ENCODE results near the gene SLC27A5. TPM values are rescaled to one million over a fixed set of nuclear protein-coding genes. Genes with fewer than 3 reads are reported as not detected.
"Not testable (repeated sequence)": the region's sequence is repeated elsewhere in the genome, so short reads cannot be mapped to it uniquely, and the experiment has no call there.

The SLC27A5 gene
- total RNA-seq, 5 donors from 2014 or later (not counting 1 experiment from before 2014, with no cell fraction given): 8.4 to 18.3 (median 14.6) TPM

DNA sequence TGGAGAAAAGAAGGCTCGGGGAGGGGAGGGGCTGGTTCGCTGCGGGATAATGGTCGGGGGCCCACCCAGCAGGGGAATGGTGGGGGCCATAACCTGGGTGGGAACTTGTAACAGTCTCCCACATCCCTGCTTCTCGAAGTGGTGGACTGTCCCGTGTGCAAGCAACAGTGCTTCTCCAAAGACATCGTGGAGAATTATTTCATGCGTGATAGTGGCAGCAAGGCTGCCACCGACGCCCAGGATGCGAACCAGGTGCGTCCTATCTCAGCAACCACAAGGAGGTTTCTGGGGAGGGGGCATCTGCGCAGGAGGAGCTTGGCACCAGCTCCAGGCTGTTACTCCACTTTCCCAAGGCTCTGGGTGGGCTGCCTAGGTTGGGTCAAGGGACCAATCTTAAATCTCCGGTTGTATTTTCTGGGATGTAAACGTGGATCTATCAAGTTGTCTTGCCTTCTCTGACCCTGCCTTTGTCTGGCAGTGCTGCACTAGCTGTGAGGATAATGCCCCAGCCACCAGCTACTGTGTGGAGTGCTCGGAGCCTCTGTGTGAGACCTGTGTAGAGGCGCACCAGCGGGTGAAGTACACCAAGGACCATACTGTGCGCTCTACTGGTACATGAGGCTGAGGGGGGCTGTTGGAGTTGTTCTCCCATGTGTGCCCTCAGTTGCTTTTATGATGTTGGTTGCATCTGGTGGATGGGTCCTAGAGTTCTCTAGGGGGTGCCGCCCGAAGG is 33.7 kb upstream of the SLC27A5 start:
- peak in 1 of 35 experiments; percentile 28 for DNase-seq
- Mint-ChIP-seq H3K4me1 (peaks cover 36 to 43% (median 38%) of the 10 kb centered on the region in 3 donors), H3K4me3 (peak overlapping the region; percentile 90 to 91 (median 90)), H3K9me3 (no peaks in the 10 kb centered on the region), H3K36me3 (peaks cover 28% of the 10 kb centered on the region), H3K27me3 (no peaks in the 10 kb centered on the region), H3K27ac (peak overlapping the region; percentile 85 to 89)
- no peak for ATAC-seq (replicated peaks in 1 of 4)
- H3K27ac ChIP-seq (ENCODE audit: low read length): peak overlapping the region; percentile 44
- H3K4me1 ChIP-seq (ENCODE audit: control insufficient read depth in 1 of 2, extremely low read depth in 1 of 2, insufficient read depth in 2 of 2, low read length in 2 of 2): peaks cover 12 to 53% of the 10 kb centered on the region in 2 experiments
- peaks cover 18 to 44% of the 10 kb centered on the region in 2 donors for H3K36me3 ChIP-seq (ENCODE audit: control insufficient read depth in 2 of 2, extremely low read depth in 1 of 2, insufficient read depth in 1 of 2, low read length in 1 of 2)
- CTCF ChIA-PET: no interaction called here
- H3K4me3 ChIP-seq (ENCODE audit: control insufficient read depth in 1 of 2, extremely low read depth in 1 of 2, low read length in 1 of 2): peak overlapping the region; percentile 70 to 89
- H3K27me3 ChIP-seq (replicated peaks in 1 of 2; ENCODE audit: control insufficient read depth in 2 of 2, extremely low read depth in 1 of 2, insufficient read depth in 2 of 2, low read length in 1 of 2): peaks cover 0 to 9% of the 10 kb centered on the region in 2 experiments
- WGBS (ENCODE audit: insufficient coverage): 7% methylated on average over 12 of the region's 21 CpGs
- H3K9me3 ChIP-seq: no peaks in the 10 kb centered on the region
- POLR2A ChIA-PET: interaction anchor here in 1 of 2 donors (0.9 kb wide), 1 partner anchor 9 kb away, joined by 3 read pairs; the partner anchor contains the start of gene CHMP2A

DNA sequence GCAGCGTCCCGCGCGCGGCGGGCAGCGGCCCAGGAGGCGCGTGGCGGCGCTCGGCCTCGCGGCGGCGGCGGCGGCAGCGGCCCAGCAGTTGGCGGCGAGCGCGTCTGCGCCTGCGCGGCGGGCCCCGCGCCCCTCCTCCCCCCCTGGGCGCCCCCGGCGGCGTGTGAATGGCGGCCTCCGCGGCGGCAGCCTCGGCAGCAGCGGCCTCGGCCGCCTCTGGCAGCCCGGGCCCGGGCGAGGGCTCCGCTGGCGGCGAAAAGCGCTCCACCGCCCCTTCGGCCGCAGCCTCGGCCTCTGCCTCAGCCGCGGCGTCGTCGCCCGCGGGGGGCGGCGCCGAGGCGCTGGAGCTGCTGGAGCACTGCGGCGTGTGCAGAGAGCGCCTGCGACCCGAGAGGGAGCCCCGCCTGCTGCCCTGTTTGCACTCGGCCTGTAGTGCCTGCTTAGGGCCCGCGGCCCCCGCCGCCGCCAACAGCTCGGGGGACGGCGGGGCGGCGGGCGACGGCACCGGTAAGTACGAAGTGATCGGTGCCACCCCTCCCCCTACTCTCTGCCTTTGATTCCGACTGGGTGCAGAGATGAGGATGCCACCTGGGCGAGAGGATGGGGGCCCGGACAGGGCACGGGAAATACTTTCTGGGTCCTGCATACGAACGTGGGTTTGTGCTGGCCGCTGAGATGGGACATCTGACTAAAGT is 32.9 kb upstream of the SLC27A5 start:
- H3K27ac ChIP-seq (ENCODE audit: low read length): peak overlapping the region; percentile 44
- ChIA-PET POLR2A (interaction anchor here in 1 of 2 donors (0.5 to 1.4 kb wide), 3 partner anchors 10 to 84 kb away, joined by 3 to 6 read pairs (median 3); partner anchors contain the start of genes CHMP2A and ZBTB45), CTCF (interaction anchor here in 1 of 2 donors (1.0 to 1.9 kb wide), 4 partner anchors 10 to 31 kb away, joined by 3 to 13 read pairs (median 4); partner anchors contain the start of genes CHMP2A and ZBTB45)
- WGBS (ENCODE audit: insufficient coverage): under 1% methylated on average over 69 of the region's 92 CpGs
- ATAC-seq (replicated peaks in 1 of 4) (peak; percentile 53 to 67 (median 62)), DNase-seq (peak in 27 of 35 experiments; percentile 55 to 90 (median 75))
- Mint-ChIP-seq H3K4me3 (peak overlapping the region; percentile 90 to 95 (median 91)), H3K9me3 (no peaks in the 10 kb centered on the region), H3K27ac (peak overlapping the region; percentile 85 to 89), H3K36me3 (peaks cover 24% of the 10 kb centered on the region), H3K27me3 (no peaks in the 10 kb centered on the region), H3K4me1 (peaks cover 36 to 41% (median 36%) of the 10 kb centered on the region in 3 donors)
- no peaks in the 10 kb centered on the region for H3K9me3 ChIP-seq
- peaks cover 13 to 37% of the 10 kb centered on the region in 2 donors for H3K36me3 ChIP-seq (ENCODE audit: control insufficient read depth in 2 of 2, extremely low read depth in 1 of 2, insufficient read depth in 1 of 2, low read length in 1 of 2)
- H3K4me1 ChIP-seq (ENCODE audit: control insufficient read depth in 1 of 2, extremely low read depth in 1 of 2, insufficient read depth in 2 of 2, low read length in 2 of 2): peaks cover 12 to 52% of the 10 kb centered on the region in 2 experiments
- peak overlapping the region; percentile 70 to 89 for H3K4me3 ChIP-seq (ENCODE audit: control insufficient read depth in 1 of 2, extremely low read depth in 1 of 2, low read length in 1 of 2)
- peaks cover 0 to 12% of the 10 kb centered on the region in 2 experiments for H3K27me3 ChIP-seq (replicated peaks in 1 of 2; ENCODE audit: control insufficient read depth in 2 of 2, extremely low read depth in 1 of 2, insufficient read depth in 2 of 2, low read length in 1 of 2)

DNA sequence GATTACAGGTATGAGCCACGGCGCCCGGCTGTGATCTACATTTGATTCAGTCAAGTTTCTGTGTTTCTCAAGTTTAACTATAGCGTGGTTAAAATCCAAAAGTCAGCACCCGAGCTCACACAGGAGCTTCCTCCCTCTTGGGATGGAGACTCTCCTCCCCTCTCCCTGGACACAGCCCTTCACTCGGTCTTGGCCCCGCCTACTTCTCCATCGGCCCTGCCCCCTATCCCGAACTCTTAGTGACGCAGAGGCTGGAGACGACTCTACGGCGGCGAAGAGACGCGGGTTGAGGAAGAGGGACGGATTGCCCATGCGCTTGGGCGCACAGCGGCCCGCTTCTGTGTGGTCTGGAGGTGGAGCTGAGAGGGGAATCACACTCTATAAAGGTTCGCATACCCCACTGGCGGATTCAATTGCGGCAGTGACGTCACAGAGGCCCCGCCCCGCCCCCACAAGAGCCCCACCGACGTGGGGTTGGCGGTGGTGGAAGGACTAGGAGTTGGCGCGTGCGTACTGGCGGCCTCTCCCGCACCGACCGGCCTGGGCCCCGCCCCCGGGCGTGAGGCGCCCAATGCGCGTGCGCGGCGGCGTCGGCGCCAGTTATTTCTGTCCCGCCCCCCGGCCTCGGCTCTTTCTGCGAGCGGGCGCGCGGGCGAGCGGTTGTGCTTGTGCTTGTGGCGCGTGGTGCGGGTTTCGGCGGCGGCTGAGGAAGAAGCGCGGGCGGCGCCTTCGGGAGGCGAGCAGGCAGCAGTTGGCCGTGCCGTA is 32.2 kb upstream of the SLC27A5 start, which contains the start of gene TRIM28:
TSS of gene TRIM28 (plus strand) at position 239 of the 765 bp plus-strand sequence. CDS start 694 bp downstream, outside the sequence.
- POLR2A ChIA-PET: interaction anchor here in 1 of 2 donors (0.5 to 1.4 kb wide), 3 partner anchors 15 to 83 kb away, joined by 3 to 6 read pairs (median 3); partner anchors contain the start of genes UBE2M and ZBTB45
- Histone ChIP-seq H3K36me3 (ENCODE audit: control insufficient read depth in 2 of 2, extremely low read depth in 1 of 2, insufficient read depth in 1 of 2, low read length in 1 of 2) (peaks cover 6 to 30% of the 10 kb centered on the region in 2 donors), H3K4me1 (ENCODE audit: control insufficient read depth in 1 of 2, extremely low read depth in 1 of 2, insufficient read depth in 2 of 2, low read length in 2 of 2) (peaks cover 12 to 45% of the 10 kb centered on the region in 2 experiments), H3K27ac (ENCODE audit: low read length) (peak within 1 kb of the TSS; percentile 97), H3K9me3 (no peaks in the 10 kb centered on the region), H3K27me3 (replicated peaks in 1 of 2; ENCODE audit: control insufficient read depth in 2 of 2, extremely low read depth in 1 of 2, insufficient read depth in 2 of 2, low read length in 1 of 2) (peaks cover 0 to 19% of the 10 kb centered on the region in 2 experiments), H3K4me3 (ENCODE audit: control insufficient read depth in 1 of 2, extremely low read depth in 1 of 2, low read length in 1 of 2) (peak within 1 kb of the TSS; percentile 70 to 89)
- no peaks in the 10 kb centered on the region for H3K9me3 Mint-ChIP-seq
- 1% methylated on average over 51 of the region's 73 CpGs for WGBS (ENCODE audit: insufficient coverage)
- peaks cover 19% of the 10 kb centered on the region for H3K36me3 Mint-ChIP-seq
- DNase-seq (peak; percentile 99 to 100 (median 100)), ATAC-seq (replicated peaks in 1 of 4) (peak; percentile 85 to 89 (median 86))
- CTCF ChIA-PET: interaction anchor here in 1 of 2 donors (1.0 to 1.9 kb wide), 4 partner anchors 11 to 30 kb away, joined by 3 to 13 read pairs (median 4); partner anchors contain the start of genes CHMP2A and ZBTB45
- peak within 1 kb of the TSS; percentile 90 to 95 (median 91) for H3K4me3 Mint-ChIP-seq
- H3K27me3 Mint-ChIP-seq: no peaks in the 10 kb centered on the region
- H3K27ac Mint-ChIP-seq: peak within 1 kb of the TSS; percentile 98
- H3K4me1 Mint-ChIP-seq: peaks cover 36 to 44% (median 39%) of the 10 kb centered on the region in 3 donors

DNA sequence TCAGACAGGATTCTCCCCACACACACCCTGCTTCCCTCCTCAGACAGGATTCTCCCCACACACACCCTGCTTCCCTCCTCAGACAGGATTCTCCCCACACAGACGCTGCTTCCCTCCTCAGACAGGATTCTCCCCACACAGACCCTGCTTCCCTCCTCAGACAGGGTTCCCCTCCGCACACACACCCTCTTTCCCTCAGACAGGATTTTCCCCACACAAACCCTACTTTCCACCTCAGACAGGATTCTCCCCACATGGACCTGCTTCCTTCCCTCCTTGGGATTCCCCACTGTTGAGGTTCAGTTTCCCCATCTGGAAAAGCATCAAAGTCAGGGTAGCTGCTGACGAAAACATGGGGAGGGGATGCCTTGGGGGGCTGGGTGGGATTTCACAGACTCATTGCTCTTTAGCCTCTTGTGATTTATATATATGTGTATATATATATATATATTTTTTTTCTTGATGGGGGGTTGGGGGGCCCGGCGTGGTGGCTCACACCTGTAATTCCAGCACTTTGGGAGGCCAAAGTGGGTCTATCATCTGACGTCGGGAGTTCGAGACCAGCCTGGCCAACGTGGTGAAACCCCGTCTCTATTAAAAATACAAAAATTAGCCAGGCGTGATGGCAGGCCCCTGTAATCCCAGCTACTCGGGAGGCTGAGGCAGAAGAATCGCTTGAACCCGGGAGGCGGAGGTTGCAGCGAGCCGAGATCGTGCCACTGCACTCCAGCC is 31.0 kb upstream of the SLC27A5 start:
- H3K36me3 ChIP-seq (ENCODE audit: control insufficient read depth in 2 of 2, extremely low read depth in 1 of 2, insufficient read depth in 1 of 2, low read length in 1 of 2): peaks cover 3 to 18% of the 10 kb centered on the region in 2 donors
- H3K9me3 ChIP-seq; H3K27me3 Mint-ChIP-seq; H3K9me3 Mint-ChIP-seq; DNase-seq; H3K27ac ChIP-seq (ENCODE audit: low read length); H3K4me3 ChIP-seq (ENCODE audit: control insufficient read depth in 1 of 2, extremely low read depth in 1 of 2, low read length in 1 of 2); ATAC-seq (replicated peaks in 1 of 4); H3K27ac Mint-ChIP-seq: not testable (repeated sequence)
- Mint-ChIP-seq H3K36me3 (peaks cover 13% of the 10 kb centered on the region), H3K4me1 (peaks cover 35 to 45% (median 39%) of the 10 kb centered on the region in 3 donors), H3K4me3 (peak overlapping the region in 2 of 3 donors; percentile 21 to 95)
- POLR2A ChIA-PET: interaction anchor here in 1 of 2 donors (1.4 kb wide), 1 partner anchor 23 kb away, joined by 3 read pairs; the partner anchor contains the start of gene ZBTB45
- peaks cover 0 to 31% of the 10 kb centered on the region in 2 experiments for H3K27me3 ChIP-seq (replicated peaks in 1 of 2; ENCODE audit: control insufficient read depth in 2 of 2, extremely low read depth in 1 of 2, insufficient read depth in 2 of 2, low read length in 1 of 2)
- 91% methylated on average over 15 of the region's 18 CpGs for WGBS (ENCODE audit: insufficient coverage)
- CTCF ChIA-PET: interaction anchor here in 1 of 2 donors (1.4 to 1.9 kb wide), 2 partner anchors 12 to 22 kb away, joined by 3 to 13 read pairs; partner anchors contain the start of genes CHMP2A and ZBTB45
- peaks cover 15 to 47% of the 10 kb centered on the region in 2 experiments for H3K4me1 ChIP-seq (ENCODE audit: control insufficient read depth in 1 of 2, extremely low read depth in 1 of 2, insufficient read depth in 2 of 2, low read length in 2 of 2)

DNA sequence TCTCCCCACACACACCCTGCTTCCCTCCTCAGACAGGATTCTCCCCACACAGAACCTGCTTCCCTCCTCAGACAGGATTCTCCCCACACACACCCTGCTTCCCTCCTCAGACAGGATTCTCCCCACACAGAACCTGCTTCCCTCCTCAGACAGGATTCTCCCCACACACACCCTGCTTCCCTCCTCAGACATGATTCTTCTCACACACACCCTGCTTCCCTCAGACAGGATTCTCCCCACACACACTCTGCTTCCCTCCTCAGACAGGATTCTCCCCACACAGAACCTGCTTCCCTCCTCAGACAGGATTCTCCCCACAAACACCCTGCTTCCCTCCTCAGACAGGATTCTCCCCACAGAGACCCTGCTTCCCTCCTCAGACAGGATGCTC is 27.4 kb upstream of the SLC27A5 start:
- H3K36me3 Mint-ChIP-seq; H3K27ac Mint-ChIP-seq; ATAC-seq (replicated peaks in 1 of 4); H3K36me3 ChIP-seq (ENCODE audit: control insufficient read depth in 2 of 2, extremely low read depth in 1 of 2, insufficient read depth in 1 of 2, low read length in 1 of 2); H3K27me3 Mint-ChIP-seq; H3K9me3 Mint-ChIP-seq; H3K27ac ChIP-seq (ENCODE audit: low read length); DNase-seq; CTCF ChIA-PET; POLR2A ChIA-PET; H3K9me3 ChIP-seq; H3K4me3 ChIP-seq (ENCODE audit: control insufficient read depth in 1 of 2, extremely low read depth in 1 of 2, low read length in 1 of 2): not testable (repeated sequence)
- Histone ChIP-seq H3K4me1 (ENCODE audit: control insufficient read depth in 1 of 2, extremely low read depth in 1 of 2, insufficient read depth in 2 of 2, low read length in 2 of 2) (peaks cover 3 to 23% of the 10 kb centered on the region in 2 experiments), H3K27me3 (replicated peaks in 1 of 2; ENCODE audit: control insufficient read depth in 2 of 2, extremely low read depth in 1 of 2, insufficient read depth in 2 of 2, low read length in 1 of 2) (peaks cover 0 to 51% of the 10 kb centered on the region in 2 experiments)
- Mint-ChIP-seq H3K4me3 (peak overlapping the region in 1 of 3 donors; percentile 67), H3K4me1 (peaks cover 15 to 18% (median 16%) of the 10 kb centered on the region in 3 donors)

All from T-cell (primary cell).